ENCODE results near the gene EBP. TPM values are rescaled to one million over a fixed set of nuclear protein-coding genes. Genes with fewer than 3 reads are reported as not detected.
"Not testable (repeated sequence)": the region's sequence is repeated elsewhere in the genome, so short reads cannot be mapped to it uniquely, and the experiment has no call there.

EBP gene
- total RNA-seq, 2 donors from 2014 or later = 225 to 271 TPM

GRCh38 chrX:48541140-48541814 lies 19.7 kb downstream of the EBP start:
- H3K9ac ChIP-seq (ENCODE audit: low read depth in 2 of 2, low read length in 2 of 2) = no peak overlapping the region
- no peaks in the 10 kb centered on the region for H3K4me1 ChIP-seq
- no peak for TF ChIP-seq CTCF (IDR thresholded peaks at IDR 0.05)
- no peak overlapping the region for H3K4me3 ChIP-seq
- H3K36me3 ChIP-seq = no peaks in the 10 kb centered on the region
- intact Hi-C loops (cut with DNase I) = no loop called here
- H3K27ac ChIP-seq = no peak overlapping the region
- H3K9me3 ChIP-seq = no peaks in the 10 kb centered on the region
- H3K27me3 ChIP-seq = no peaks in the 10 kb centered on the region
- DNase-seq = no peak

GRCh38 chrX:48548871-48549270 lies 27.3 kb downstream of the EBP start:
- Histone ChIP-seq H3K27ac (no peak overlapping the region), H3K4me3 (no peak overlapping the region), H3K9me3 (no peaks in the 10 kb centered on the region), H3K4me1 (no peaks in the 10 kb centered on the region), H3K9ac (ENCODE audit: low read depth in 2 of 2, low read length in 2 of 2) (no peak overlapping the region), H3K27me3 (no peaks in the 10 kb centered on the region), H3K36me3 (no peaks in the 10 kb centered on the region)
- intact Hi-C loops (cut with DNase I) = no loop called here
- no peak for TF ChIP-seq CTCF (IDR thresholded peaks at IDR 0.05)
- no peak for DNase-seq

- H3K4me3 ChIP-seq; H3K27me3 ChIP-seq; H3K4me1 ChIP-seq; H3K27ac ChIP-seq; DNase-seq; H3K36me3 ChIP-seq; H3K9ac ChIP-seq (ENCODE audit: low read depth in 2 of 2, low read length in 2 of 2); H3K9me3 ChIP-seq; intact Hi-C loops (cut with DNase I): not testable (repeated sequence)
Measured at GRCh38 chrX:48555731-48556325, 34.2 kb downstream of the EBP start.

- H3K36me3 ChIP-seq = no peaks in the 10 kb centered on the region
- no peak overlapping the region for H3K4me3 ChIP-seq
- intact Hi-C loops (cut with DNase I) = no loop called here
- no peak overlapping the region for H3K27ac ChIP-seq
- H3K9me3 ChIP-seq = no peaks in the 10 kb centered on the region
- no peak for TF ChIP-seq CTCF (IDR thresholded peaks at IDR 0.05)
- no peak overlapping the region for H3K9ac ChIP-seq (ENCODE audit: low read depth in 2 of 2, low read length in 2 of 2)
- no peak for DNase-seq
- H3K4me1 ChIP-seq = no peaks in the 10 kb centered on the region
- H3K27me3 ChIP-seq = no peaks in the 10 kb centered on the region
Measured at GRCh38 chrX:48558271-48558670, 36.7 kb downstream of the EBP start.

- Histone ChIP-seq H3K4me3 (no peak overlapping the region), H3K36me3 (no peaks in the 10 kb centered on the region), H3K27ac (no peak overlapping the region), H3K9me3 (no peaks in the 10 kb centered on the region), H3K27me3 (no peaks in the 10 kb centered on the region), H3K4me1 (no peaks in the 10 kb centered on the region), H3K9ac (ENCODE audit: low read depth in 2 of 2, low read length in 2 of 2) (no peak overlapping the region)
- intact Hi-C loops (cut with DNase I) = no loop called here
- no peak for DNase-seq
- TF ChIP-seq CTCF (IDR thresholded peaks at IDR 0.05) = no peak
Measured at GRCh38 chrX:48559636-48560035, 38.0 kb downstream of the EBP start.

GRCh38 chrX:48560056-48560455 lies 38.4 kb downstream of the EBP start:
- H3K27me3 ChIP-seq = no peaks in the 10 kb centered on the region
- no peaks in the 10 kb centered on the region for H3K9me3 ChIP-seq
- no peak overlapping the region for H3K27ac ChIP-seq
- no peaks in the 10 kb centered on the region for H3K4me1 ChIP-seq
- intact Hi-C loops (cut with DNase I) = no loop called here
- no peak overlapping the region for H3K4me3 ChIP-seq
- TF ChIP-seq CTCF (IDR thresholded peaks at IDR 0.05) = no peak
- no peaks in the 10 kb centered on the region for H3K36me3 ChIP-seq
- no peak for DNase-seq
- no peak overlapping the region for H3K9ac ChIP-seq (ENCODE audit: low read depth in 2 of 2, low read length in 2 of 2)
